ENCODE results near the gene SYT6.

Gene SYT6

GRCh38 chr1:114092186-114093062 is 61.2 kb downstream of the SYT6 start:
- no peak for DNase-seq

- no peak for DNase-seq
Observed at GRCh38 chr1:114091711-114092110, 62.0 kb downstream of the SYT6 start.

- DNase-seq, result no peak
Observed at GRCh38 chr1:114090738-114091505, 62.7 kb downstream of the SYT6 start.

- no peak for DNase-seq
Observed at GRCh38 chr1:114089502-114090138, 64.0 kb downstream of the SYT6 start.

GRCh38 chr1:114088392-114089299 is 65.0 kb downstream of the SYT6 start:
- no peak for DNase-seq

GRCh38 chr1:114087495-114087894 is 66.2 kb downstream of the SYT6 start:
- no peak for DNase-seq

- no peak for DNase-seq
Observed at GRCh38 chr1:114086601-114087368, 66.9 kb downstream of the SYT6 start.

GRCh38 chr1:114082867-114083585 is 70.6 kb downstream of the SYT6 start:
- DNase-seq, result peak; percentile 30 to 65

GRCh38 chr1:114082304-114082630 is 71.4 kb downstream of the SYT6 start:
- DNase-seq, result no peak

- peak; percentile 70 to 87 for DNase-seq
Observed at GRCh38 chr1:114081437-114082303, 72.0 kb downstream of the SYT6 start.

GRCh38 chr1:114080511-114081436 is 72.9 kb downstream of the SYT6 start:
- no peak for DNase-seq

- no peak for DNase-seq
Observed at GRCh38 chr1:114079596-114080190, 74.0 kb downstream of the SYT6 start.

GRCh38 chr1:114078116-114078515 is 75.6 kb downstream of the SYT6 start:
- DNase-seq, result no peak

GRCh38 chr1:114077188-114077587 is 76.5 kb downstream of the SYT6 start:
- no peak for DNase-seq

GRCh38 chr1:114076308-114076707 is 77.4 kb downstream of the SYT6 start:
- DNase-seq, result no peak

- DNase-seq, result peak in 1 of 2 donors; percentile 20
Observed at GRCh38 chr1:114075546-114076242, 78.0 kb downstream of the SYT6 start.

GRCh38 chr1:114075105-114075504 is 78.6 kb downstream of the SYT6 start:
- DNase-seq, result no peak

- no peak for DNase-seq
Observed at GRCh38 chr1:114072246-114072645, 81.4 kb downstream of the SYT6 start.
